GM23248 (cell line): ENCODE results near the gene FARS2. TPM values are rescaled to one million over a fixed set of nuclear protein-coding genes. Genes with fewer than 3 reads are reported as not detected.

ENCODE experiments used
- DNase-seq: peaks from one replicate; pipeline ENCODE4 v3.0.0-alpha.2; 2015
- H2AFZ ChIP-seq: fragments of 200-600 bp; sonication (generic); 2 replicates; pipeline ENCODE4 v1.6.1; 2016; ENCODE audit warnings: antibody characterized with exemption
- H3F3A ChIP-seq: fragments of 200-600 bp; sonication (generic); 2 replicates; pipeline ENCODE4 v1.6.1; 2016; ENCODE audit warnings: mild to moderate bottlenecking, antibody characterized with exemption, mixed run types; ENCODE audit not compliant: insufficient read depth
- H3K27ac ChIP-seq: fragments of 200-600 bp; sonication (generic); 2 replicates; pipeline ENCODE4 v1.5.1; 2016; ENCODE audit warnings: mild to moderate bottlenecking
- H3K27me3 ChIP-seq: fragments of 200-600 bp; sonication (generic); replicated peaks from 2 replicates; pipeline ENCODE4 v1.6.1; 2016; ENCODE audit warnings: mild to moderate bottlenecking; ENCODE audit not compliant: insufficient read depth
- H3K36me3 ChIP-seq: fragments of 200-600 bp; sonication (generic); 2 replicates; pipeline ENCODE4 v1.6.1; 2016; ENCODE audit warnings: low read depth, mild to moderate bottlenecking
- H3K4me1 ChIP-seq: fragments of 200-600 bp; sonication (generic); 2 replicates; pipeline ENCODE4 v1.6.1; 2016; ENCODE audit warnings: mild to moderate bottlenecking; ENCODE audit not compliant: insufficient read depth
- H3K4me2 ChIP-seq: fragments of 200-600 bp; sonication (generic); one replicate; pipeline ENCODE4 v1.6.1; 2016; ENCODE audit warnings: mild to moderate bottlenecking; ENCODE audit not compliant: unreplicated experiment
- H3K4me3 ChIP-seq: fragments of 200-600 bp; sonication (generic); 2 replicates; pipeline ENCODE4 v1.5.1; 2016; ENCODE audit warnings: mild to moderate bottlenecking
- H3K79me2 ChIP-seq: fragments of 200-600 bp; sonication (generic); 2 replicates; pipeline ENCODE4 v1.6.1; 2016; ENCODE audit warnings: mild to moderate bottlenecking; ENCODE audit not compliant: insufficient read depth
- H3K9ac ChIP-seq: fragments of 200-600 bp; sonication (generic); 2 replicates; pipeline ENCODE4 v1.6.1; 2016; ENCODE audit warnings: mild to moderate bottlenecking
- H3K9me2 ChIP-seq: fragments of 200-600 bp; sonication (generic); 2 replicates; pipeline ENCODE4 v1.6.1; 2016; ENCODE audit warnings: mixed run types, mild to moderate bottlenecking, moderate library complexity; ENCODE audit not compliant: insufficient read depth
- H3K9me3 ChIP-seq: fragments of 200-600 bp; sonication (generic); one replicate; pipeline ENCODE4 v1.6.1; 2017; ENCODE audit warnings: low read depth
- H4K20me1 ChIP-seq: fragments of 200-600 bp; sonication (generic); 2 replicates; pipeline ENCODE4 v1.6.0; 2016; ENCODE audit not compliant: insufficient read depth
- EZH2 ChIP-seq: fragments of 200-600 bp; sonication (generic); IDR thresholded peaks from 2 replicates; pipeline ENCODE4 v1.6.1; 2018; ENCODE audit warnings: antibody characterized with exemption, mild to moderate bottlenecking; ENCODE audit not compliant: insufficient read depth, poor library complexity, severe bottlenecking
- EZH2phosphoT487 ChIP-seq: fragments of 200-600 bp; sonication (generic); IDR thresholded peaks from 2 replicates; pipeline ENCODE4 v1.6.1; 2018; ENCODE audit warnings: antibody characterized with exemption, moderate library complexity, mild to moderate bottlenecking, low read depth; ENCODE audit not compliant: insufficient read depth
- WGBS, 2 experiments: methylation state at CpG; one replicate each; pipeline ENCODE4 v1.1.6; 2015 to 2017; ENCODE audit warnings: low lambda C conversion rate in 2 of 2, low coverage in 1 of 2; ENCODE audit errors: missing lambda C conversion rate in 2 of 2; 5-methylcytosine and 5-hydroxymethylcytosine counted together
- in situ Hi-C: fragments of 300-500 bp; cut with MboI; formaldehyde crosslinking; loops from 2 replicates; pipeline ENCODE4 v1.15.0; 2020
- polyA plus RNA-seq: library from polyadenylated mRNA; unstranded; fragments of >200 nt; fragmentation: Nextera tagmentation; extraction: Ambion mirVana; gene quantifications from 2 replicates; pipeline ENCODE4 v1.2.1, GENCODE V29; 2016
- total RNA-seq: library from RNA; depleted of rRNA; stranded (reverse); fragments of >200 nt; shearing (Covaris generic); gene quantifications from 2 replicates; pipeline ENCODE4 v1.2.3, GENCODE V29; 2014

FARS2 gene
- total and polyA plus RNA-seq, 2 experiments from 2014 or later: 15.1 to 16.5 TPM

DNA sequence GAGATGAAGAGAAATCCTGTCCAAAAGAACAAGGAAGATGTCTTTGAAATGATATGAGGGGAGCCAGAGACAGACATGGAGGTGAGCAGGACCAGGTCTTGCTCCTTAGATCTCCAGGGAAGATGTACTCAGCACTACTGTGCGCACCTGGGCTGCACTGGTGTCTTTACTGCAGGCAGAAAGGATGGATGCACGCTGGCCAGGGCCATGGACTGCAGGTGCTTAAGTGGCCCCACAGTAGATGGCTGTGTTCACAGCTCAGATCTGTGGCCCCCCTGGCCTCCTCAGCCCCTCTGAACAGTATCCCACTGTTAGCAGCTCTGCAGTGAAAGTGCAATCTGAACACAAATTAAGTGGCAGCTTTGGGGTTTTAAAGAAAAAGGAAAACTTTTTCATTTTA is 402.4 kb downstream of the FARS2 start:
- no peak overlapping the region for H3K9ac ChIP-seq
- no peaks in the 10 kb centered on the region for H3F3A ChIP-seq
- WGBS, 2 experiments: 97 to 100% methylated on average over 2 of the region's 2 CpGs
- H3K9me3 ChIP-seq: no peaks in the 10 kb centered on the region
- H3K4me3 ChIP-seq: no peak overlapping the region
- H3K4me2 ChIP-seq: no peak overlapping the region
- H4K20me1 ChIP-seq: no peaks in the 10 kb centered on the region
- TF ChIP-seq EZH2phosphoT487: no peak
- TF ChIP-seq EZH2: no peak
- H3K9me2 ChIP-seq: no peaks in the 10 kb centered on the region
- no peaks in the 10 kb centered on the region for H3K27me3 ChIP-seq
- no peak for DNase-seq
- no peak overlapping the region for H2AFZ ChIP-seq
- H3K4me1 ChIP-seq: peaks cover 11% of the 10 kb centered on the region; the same call in 1 of the 2 replicates
- in situ Hi-C loops: no loop called here
- H3K36me3 ChIP-seq: no peaks in the 10 kb centered on the region
- no peaks in the 10 kb centered on the region for H3K79me2 ChIP-seq
- H3K27ac ChIP-seq: no peak overlapping the region

DNA sequence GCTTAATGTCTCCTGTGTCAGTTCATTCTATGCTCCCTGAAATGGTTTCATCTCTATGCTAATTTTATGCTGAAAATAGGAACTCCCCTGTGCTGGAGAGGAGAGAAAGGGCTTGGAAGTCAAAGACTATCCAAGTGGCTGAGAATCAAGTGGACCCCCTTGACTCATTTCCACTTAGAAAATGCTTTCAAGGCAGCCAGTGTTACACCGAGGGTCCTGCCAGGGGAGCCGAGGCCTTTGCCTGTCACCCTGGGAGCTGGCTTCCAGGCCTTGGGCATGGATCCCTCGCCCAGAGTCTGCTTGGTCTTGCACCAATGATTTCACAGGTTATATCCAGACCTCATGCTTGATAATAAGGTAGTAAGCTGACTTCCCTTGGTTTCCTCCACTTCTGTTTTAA is 402.8 kb downstream of the FARS2 start:
- no peaks in the 10 kb centered on the region for H3K27me3 ChIP-seq
- whole genome bisulfite sequencing, 2 experiments: 71 to 80% methylated on average over 3 of the region's 3 CpGs
- H3K4me2 ChIP-seq: no peak overlapping the region
- peaks cover 10% of the 10 kb centered on the region; the same call in 1 of the 2 replicates for H3K4me1 ChIP-seq
- H3K9me3 ChIP-seq: no peaks in the 10 kb centered on the region
- in situ Hi-C loops: no loop called here
- H3K9me2 ChIP-seq: no peaks in the 10 kb centered on the region
- no peak overlapping the region for H3K27ac ChIP-seq
- no peak overlapping the region for H2AFZ ChIP-seq
- no peak for DNase-seq
- TF ChIP-seq EZH2phosphoT487: no peak
- TF ChIP-seq EZH2: no peak
- no peak overlapping the region for H3K4me3 ChIP-seq
- H3K79me2 ChIP-seq: no peaks in the 10 kb centered on the region
- no peak overlapping the region for H3K9ac ChIP-seq
- H3F3A ChIP-seq: no peaks in the 10 kb centered on the region
- H3K36me3 ChIP-seq: no peaks in the 10 kb centered on the region
- no peaks in the 10 kb centered on the region for H4K20me1 ChIP-seq

DNA sequence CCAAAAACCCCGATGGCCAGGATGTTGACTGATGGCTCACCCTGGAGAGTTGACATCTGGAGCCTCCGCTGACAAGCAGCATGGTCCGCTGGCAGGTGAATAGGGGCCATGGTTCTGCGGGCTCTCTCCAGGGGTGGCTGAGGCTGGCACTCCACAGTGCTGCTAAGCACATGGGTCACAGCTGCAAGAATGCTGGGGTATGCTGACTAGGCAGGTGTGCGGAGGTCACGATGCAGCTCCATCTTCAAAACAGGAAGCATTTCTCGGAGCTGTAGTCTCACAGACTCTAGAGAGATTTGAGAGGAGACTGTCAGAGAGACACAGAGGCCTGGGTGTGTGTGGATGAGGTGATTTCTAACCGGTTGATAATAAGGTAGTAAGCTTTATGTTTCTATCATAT is 403.9 kb downstream of the FARS2 start:
- no peak for TF ChIP-seq EZH2
- TF ChIP-seq EZH2phosphoT487: no peak
- Histone ChIP-seq H3K4me3 (no peak overlapping the region), H3K27me3 (no peaks in the 10 kb centered on the region), H3F3A (no peaks in the 10 kb centered on the region), H3K4me1 (peaks cover 5% of the 10 kb centered on the region; the same call in 1 of the 2 replicates), H3K9me2 (no peaks in the 10 kb centered on the region), H3K36me3 (no peaks in the 10 kb centered on the region), H3K9ac (no peak overlapping the region), H3K79me2 (no peaks in the 10 kb centered on the region), H3K27ac (no peak overlapping the region), H2AFZ (no peak overlapping the region), H4K20me1 (no peaks in the 10 kb centered on the region), H3K9me3 (no peaks in the 10 kb centered on the region), H3K4me2 (no peak overlapping the region)
- 87 to 89% methylated on average over 8 of the region's 8 CpGs for WGBS, 2 experiments
- in situ Hi-C loops: no loop called here
- no peak for DNase-seq

DNA sequence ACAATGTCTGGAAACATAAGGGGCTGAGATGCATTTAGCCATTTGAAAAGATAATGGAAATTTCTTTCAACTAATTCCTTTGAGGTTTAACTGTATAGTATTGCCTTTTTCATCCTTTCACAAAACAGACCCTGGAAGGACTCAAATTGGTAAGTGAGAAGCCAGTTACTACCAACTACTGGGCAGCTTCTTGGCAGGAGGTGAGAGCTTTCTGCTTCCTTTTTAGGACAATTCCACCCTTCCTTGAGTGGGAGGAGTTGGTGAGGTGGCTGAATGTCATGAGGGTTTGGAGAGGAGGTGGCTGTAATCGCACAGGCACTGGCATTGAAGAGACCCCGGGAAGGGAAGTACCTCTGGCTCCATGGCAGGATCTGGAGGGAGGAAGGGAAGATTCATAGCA is 404.4 kb downstream of the FARS2 start:
- peaks cover 8% of the 10 kb centered on the region for H3K4me1 ChIP-seq
- H4K20me1 ChIP-seq: no peaks in the 10 kb centered on the region
- H3K27ac ChIP-seq: no peak overlapping the region
- H3K9me2 ChIP-seq: no peaks in the 10 kb centered on the region
- 97 to 100% methylated on average over 2 of the region's 2 CpGs for WGBS, 2 experiments
- H3K4me3 ChIP-seq: no peak overlapping the region
- no peak for TF ChIP-seq EZH2
- no peak for DNase-seq
- no peak overlapping the region for H3K9ac ChIP-seq
- H3F3A ChIP-seq: peaks cover 5% of the 10 kb centered on the region; the same call in 1 of the 2 replicates
- H2AFZ ChIP-seq: no peak overlapping the region
- in situ Hi-C loops: no loop called here
- H3K9me3 ChIP-seq: no peaks in the 10 kb centered on the region
- no peak overlapping the region for H3K4me2 ChIP-seq
- no peaks in the 10 kb centered on the region for H3K36me3 ChIP-seq
- no peaks in the 10 kb centered on the region for H3K27me3 ChIP-seq
- no peaks in the 10 kb centered on the region for H3K79me2 ChIP-seq

DNA sequence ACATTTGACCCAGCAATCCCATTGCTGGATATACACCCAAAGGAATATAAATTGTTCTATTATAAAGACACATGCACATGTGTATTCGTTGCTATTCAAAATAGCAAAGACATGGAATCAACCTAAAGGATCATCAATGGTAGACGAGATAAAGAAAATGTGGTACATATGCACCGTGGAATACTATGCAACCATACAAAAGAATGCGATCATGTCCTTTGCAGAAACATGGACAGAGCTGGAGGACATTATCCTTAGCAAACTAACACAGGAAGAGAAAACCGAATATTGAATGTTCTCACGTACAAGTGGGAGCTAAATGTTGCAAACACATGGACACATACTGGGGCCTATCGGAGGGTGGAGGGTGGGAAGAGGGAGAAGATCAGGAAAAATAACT is 405.4 kb downstream of the FARS2 start:
- 96 to 97% methylated on average over 7 of the region's 7 CpGs for WGBS, 2 experiments
- Histone ChIP-seq H3K9me3 (no peaks in the 10 kb centered on the region), H3K9ac (no peak overlapping the region), H3K9me2 (no peaks in the 10 kb centered on the region), H3K27me3 (no peaks in the 10 kb centered on the region), H3K36me3 (no peaks in the 10 kb centered on the region), H3K4me3 (no peak overlapping the region), H3K4me1 (peaks cover 18% of the 10 kb centered on the region), H3K79me2 (no peaks in the 10 kb centered on the region), H3K27ac (no peak overlapping the region), H3K4me2 (no peak overlapping the region), H3F3A (peaks cover 15% of the 10 kb centered on the region), H4K20me1 (no peaks in the 10 kb centered on the region), H2AFZ (no peak overlapping the region)
- in situ Hi-C loops: no loop called here
- DNase-seq: no peak
- TF ChIP-seq EZH2 (no peak), EZH2phosphoT487 (no peak)
